GM10266 (cell line): ENCODE data around the gene LAMA4.

Experiments used
- DNase-seq: peaks from one replicate; pipeline ENCODE4 v3.0.0; 2012; ENCODE audit errors: extremely low spot score
- CTCF ChIP-seq: IDR thresholded peaks from 2 replicates; pipeline ENCODE4 v1.5.1; 2012; ENCODE audit warnings: mild to moderate bottlenecking, low read depth; ENCODE audit not compliant: control insufficient read depth, insufficient read depth; ENCODE audit errors: missing control alignments

The LAMA4 gene

GRCh38 chr6:112210852-112211251 is 43.5 kb downstream of the LAMA4 start:
- no peak for TF ChIP-seq CTCF
- DNase-seq: no peak

- DNase-seq: no peak
- no peak for TF ChIP-seq CTCF
Observed at GRCh38 chr6:112209131-112209530, 45.2 kb downstream of the LAMA4 start.

GRCh38 chr6:112207776-112208175 is 46.6 kb downstream of the LAMA4 start:
- no peak for DNase-seq
- no peak for TF ChIP-seq CTCF

GRCh38 chr6:112207131-112207530 is 47.2 kb downstream of the LAMA4 start:
- no peak for DNase-seq
- TF ChIP-seq CTCF: no peak

GRCh38 chr6:112206110-112206458 is 48.3 kb downstream of the LAMA4 start:
- TF ChIP-seq CTCF: no peak
- no peak for DNase-seq

- TF ChIP-seq CTCF: no peak
Observed at GRCh38 chr6:112205427-112206109, 48.8 kb downstream of the LAMA4 start.

GRCh38 chr6:112204350-112204706 is 50.0 kb downstream of the LAMA4 start:
- DNase-seq: no peak
- TF ChIP-seq CTCF: no peak

More at GRCh38 chr6:112205427-112206109, 48.8 kb downstream of the LAMA4 start:
- no peak for DNase-seq
